Retina (tissue), 1 donor: ENCODE data around the gene AUTS2.

ENCODE experiments used
- DNase-seq: peaks from one replicate; pipeline ENCODE4 v3.0.0-alpha.2; 2016

The AUTS2 gene

GRCh38 chr7:69912846-69913245 lies 314.6 kb downstream of the AUTS2 start:
- no peak for DNase-seq

- DNase-seq, result no peak
These were observed 321.3 kb downstream of the AUTS2 start for GRCh38 chr7:69919426-69920111.

GRCh38 chr7:69920797-69921196 lies 322.5 kb downstream of the AUTS2 start:
- DNase-seq, result no peak

- DNase-seq, result no peak
These were observed 323.9 kb downstream of the AUTS2 start for GRCh38 chr7:69922026-69922803.

- DNase-seq, result no peak
These were observed 329.2 kb downstream of the AUTS2 start for GRCh38 chr7:69927461-69927860.

- no peak for DNase-seq
These were observed 330.3 kb downstream of the AUTS2 start for GRCh38 chr7:69928621-69929020.

GRCh38 chr7:69929622-69930021 lies 331.3 kb downstream of the AUTS2 start:
- DNase-seq, result no peak

- peak; percentile 57 for DNase-seq
These were observed 333.9 kb downstream of the AUTS2 start for GRCh38 chr7:69932034-69932628.

- DNase-seq, result peak; percentile 17
These were observed 336.0 kb downstream of the AUTS2 start for GRCh38 chr7:69934144-69934903.

GRCh38 chr7:69935107-69935506 lies 336.8 kb downstream of the AUTS2 start:
- no peak for DNase-seq

- DNase-seq, result peak; percentile 22
These were observed 338.8 kb downstream of the AUTS2 start for GRCh38 chr7:69937097-69937496.

- no peak for DNase-seq
These were observed 341.0 kb downstream of the AUTS2 start for GRCh38 chr7:69939317-69939716.

GRCh38 chr7:69941077-69941651 lies 342.9 kb downstream of the AUTS2 start:
- DNase-seq, result no peak

GRCh38 chr7:69942573-69942972 lies 344.3 kb downstream of the AUTS2 start:
- DNase-seq, result no peak

- DNase-seq, result no peak
These were observed 348.6 kb downstream of the AUTS2 start for GRCh38 chr7:69946901-69947300.

GRCh38 chr7:69947998-69948397 lies 349.7 kb downstream of the AUTS2 start:
- no peak for DNase-seq

GRCh38 chr7:69949122-69949521 lies 350.8 kb downstream of the AUTS2 start:
- no peak for DNase-seq

- no peak for DNase-seq
These were observed 353.2 kb downstream of the AUTS2 start for GRCh38 chr7:69951458-69951857.

GRCh38 chr7:69953136-69954067 lies 355.1 kb downstream of the AUTS2 start:
- peak; percentile 29 for DNase-seq

- DNase-seq, result no peak
These were observed 358.3 kb downstream of the AUTS2 start for GRCh38 chr7:69956541-69956940.

- no peak for DNase-seq
These were observed 359.4 kb downstream of the AUTS2 start for GRCh38 chr7:69957661-69958060.
